Activated T-cell treated with anti-CD3 and anti-CD28 coated beads for 48 hours (primary cell): ENCODE data around the gene SF3A1.

Source experiments
- DNase-seq: peaks from one replicate; pipeline ENCODE4 v3.0.0-alpha.2; 2020; ENCODE audit warnings: low read depth

SF3A1 gene

GRCh38 chr22:30305519-30305905 is 51.2 kb downstream of the SF3A1 start:
- no peak for DNase-seq

GRCh38 chr22:30304495-30305244 is 52.0 kb downstream of the SF3A1 start:
- DNase-seq = no peak

- DNase-seq = no peak
Observed at GRCh38 chr22:30302810-30303138, 53.9 kb downstream of the SF3A1 start.

GRCh38 chr22:30301995-30302809 is 54.5 kb downstream of the SF3A1 start:
- no peak for DNase-seq

- no peak for DNase-seq
Observed at GRCh38 chr22:30299322-30299721, 57.4 kb downstream of the SF3A1 start.

- DNase-seq = no peak
Observed at GRCh38 chr22:30297991-30298701, 58.5 kb downstream of the SF3A1 start.

GRCh38 chr22:30297276-30297990 is 59.3 kb downstream of the SF3A1 start:
- DNase-seq = no peak

- no peak for DNase-seq
Observed at GRCh38 chr22:30296833-30297232, 59.9 kb downstream of the SF3A1 start.

- no peak for DNase-seq
Observed at GRCh38 chr22:30296324-30296723, 60.4 kb downstream of the SF3A1 start.

- no peak for DNase-seq
Observed at GRCh38 chr22:30295576-30295975, 61.1 kb downstream of the SF3A1 start.

GRCh38 chr22:30294830-30295229 is 61.9 kb downstream of the SF3A1 start:
- DNase-seq = no peak

GRCh38 chr22:30294066-30294465 is 62.6 kb downstream of the SF3A1 start:
- no peak for DNase-seq

- no peak for DNase-seq
Observed at GRCh38 chr22:30293026-30293425, 63.7 kb downstream of the SF3A1 start.

- DNase-seq = no peak
Observed at GRCh38 chr22:30292069-30292970, 64.4 kb downstream of the SF3A1 start.

GRCh38 chr22:30291058-30291892 is 65.4 kb downstream of the SF3A1 start:
- no peak for DNase-seq

GRCh38 chr22:30290342-30291057 is 66.2 kb downstream of the SF3A1 start:
- DNase-seq = no peak

- DNase-seq = no peak
Observed at GRCh38 chr22:30289980-30290313, 66.7 kb downstream of the SF3A1 start.

GRCh38 chr22:30289141-30289979 is 67.3 kb downstream of the SF3A1 start, which contains the start of gene CASTOR1:
TSS of gene CASTOR1 (minus strand) at chr22:30289505. CDS start at chr22:30289497, 8 bp downstream.
- DNase-seq = peak; percentile 87
